D721Med (cell line): Measurements from ENCODE around the gene CCN6.
"Not testable (repeated sequence)": the region's sequence is repeated elsewhere in the genome, so short reads cannot be mapped to it uniquely, and the experiment has no call there.

Experiments
- DNase-seq: peaks from one replicate; pipeline ENCODE4 v3.0.0; 2011; ENCODE audit warnings: low spot score; ENCODE audit not compliant: insufficient read length
- FAIRE-seq: peaks from 2 replicates; lab custom pipeline; 2011; peaks lifted over from hg19 to GRCh38; lab: Jason Lieb, UNC
- TF ChIP-seq, protein P1 (sequence below): IDR thresholded peaks from 2 replicates; pipeline ENCODE4 v1.5.1; 2012; ENCODE audit warnings: mild to moderate bottlenecking, control low read depth; ENCODE audit not compliant: insufficient read depth; ENCODE audit errors: missing control alignments

CCN6 gene

DNA sequence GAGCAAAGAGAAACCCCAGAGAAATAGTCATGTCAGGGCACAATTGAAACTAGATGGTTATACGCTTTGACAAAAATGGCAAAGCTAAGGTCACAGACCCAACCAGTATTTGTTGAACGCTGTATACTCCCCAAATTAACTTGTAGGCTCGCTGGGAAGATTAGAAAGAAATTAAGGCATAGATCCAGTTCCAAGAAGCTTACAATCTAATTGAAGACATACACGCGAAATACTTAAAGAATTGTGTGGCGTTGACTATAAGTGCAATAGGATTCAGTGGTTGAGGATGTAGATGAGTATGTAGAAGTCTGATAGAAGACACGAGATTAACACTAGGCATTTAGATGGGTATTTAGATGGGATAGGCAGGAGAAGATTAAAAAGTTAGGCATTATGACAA is 34.0 kb downstream of the CCN6 start:
- FAIRE-seq = no peak
- TF ChIP-seq, protein P1, sequence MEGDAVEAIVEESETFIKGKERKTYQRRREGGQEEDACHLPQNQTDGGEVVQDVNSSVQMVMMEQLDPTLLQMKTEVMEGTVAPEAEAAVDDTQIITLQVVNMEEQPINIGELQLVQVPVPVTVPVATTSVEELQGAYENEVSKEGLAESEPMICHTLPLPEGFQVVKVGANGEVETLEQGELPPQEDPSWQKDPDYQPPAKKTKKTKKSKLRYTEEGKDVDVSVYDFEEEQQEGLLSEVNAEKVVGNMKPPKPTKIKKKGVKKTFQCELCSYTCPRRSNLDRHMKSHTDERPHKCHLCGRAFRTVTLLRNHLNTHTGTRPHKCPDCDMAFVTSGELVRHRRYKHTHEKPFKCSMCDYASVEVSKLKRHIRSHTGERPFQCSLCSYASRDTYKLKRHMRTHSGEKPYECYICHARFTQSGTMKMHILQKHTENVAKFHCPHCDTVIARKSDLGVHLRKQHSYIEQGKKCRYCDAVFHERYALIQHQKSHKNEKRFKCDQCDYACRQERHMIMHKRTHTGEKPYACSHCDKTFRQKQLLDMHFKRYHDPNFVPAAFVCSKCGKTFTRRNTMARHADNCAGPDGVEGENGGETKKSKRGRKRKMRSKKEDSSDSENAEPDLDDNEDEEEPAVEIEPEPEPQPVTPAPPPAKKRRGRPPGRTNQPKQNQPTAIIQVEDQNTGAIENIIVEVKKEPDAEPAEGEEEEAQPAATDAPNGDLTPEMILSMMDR = no peak
- DNase-seq = no peak

DNA sequence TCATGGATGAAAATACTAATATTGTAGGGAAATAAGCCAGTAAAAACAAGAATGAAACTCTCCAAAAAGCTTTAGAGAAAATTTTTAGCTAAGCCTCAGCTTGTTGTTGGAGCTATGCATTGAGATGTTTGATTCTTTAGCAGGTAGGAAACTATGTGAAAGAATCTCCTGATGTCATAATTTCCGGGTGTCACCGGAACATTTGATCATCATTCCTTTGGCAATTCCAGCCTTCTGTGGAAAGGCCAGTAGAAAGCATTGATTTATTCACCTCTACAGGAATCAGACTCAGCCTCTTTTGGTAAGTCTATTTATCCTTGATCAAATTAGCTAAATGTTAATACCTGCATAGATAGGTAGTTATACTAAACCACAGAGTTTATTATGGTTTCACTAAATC is 43.0 kb downstream of the CCN6 start:
- TF ChIP-seq, protein P1 = no peak
- DNase-seq = no peak
- no peak for FAIRE-seq

DNA sequence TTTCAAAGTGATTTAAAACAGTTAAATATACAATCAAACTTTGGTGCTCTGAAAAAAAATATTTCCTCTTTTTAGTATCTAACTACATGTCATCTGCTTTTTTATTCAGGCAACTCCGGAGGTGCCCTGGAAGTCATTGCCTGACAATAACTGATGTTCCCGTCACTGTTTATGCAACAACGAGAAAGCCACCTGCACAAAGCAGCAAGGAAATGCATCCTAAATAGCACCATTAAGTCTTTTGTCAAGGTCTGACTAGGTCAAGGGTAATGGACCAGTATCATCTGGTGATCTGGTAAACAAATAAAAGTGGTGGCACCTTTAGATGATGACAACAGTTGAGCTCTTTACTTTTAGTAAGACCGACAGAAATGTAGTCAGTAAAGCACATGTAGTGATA is 46.7 kb downstream of the CCN6 start:
- TF ChIP-seq, protein P1 = no peak
- DNase-seq (no peak), FAIRE-seq (no peak)

DNA sequence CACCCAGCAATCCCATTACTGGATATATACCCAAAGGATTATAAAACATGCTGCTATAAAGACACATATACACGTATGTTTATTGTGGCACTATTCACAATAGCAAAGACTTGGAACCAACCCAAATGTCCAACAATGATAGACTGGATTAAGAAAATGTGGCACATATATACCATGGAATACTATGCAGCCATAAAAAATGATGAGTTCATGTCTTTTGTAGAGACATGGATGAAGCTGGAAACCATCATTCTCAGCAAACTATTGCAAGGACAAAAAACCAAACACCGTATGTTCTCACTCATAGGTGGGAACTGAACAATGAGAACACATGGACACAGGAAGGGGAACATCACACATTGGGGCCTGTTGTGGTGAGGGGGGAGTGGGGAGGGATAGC is 52.1 kb downstream of the CCN6 start:
- FAIRE-seq, DNase-seq: not testable (repeated sequence)

DNA sequence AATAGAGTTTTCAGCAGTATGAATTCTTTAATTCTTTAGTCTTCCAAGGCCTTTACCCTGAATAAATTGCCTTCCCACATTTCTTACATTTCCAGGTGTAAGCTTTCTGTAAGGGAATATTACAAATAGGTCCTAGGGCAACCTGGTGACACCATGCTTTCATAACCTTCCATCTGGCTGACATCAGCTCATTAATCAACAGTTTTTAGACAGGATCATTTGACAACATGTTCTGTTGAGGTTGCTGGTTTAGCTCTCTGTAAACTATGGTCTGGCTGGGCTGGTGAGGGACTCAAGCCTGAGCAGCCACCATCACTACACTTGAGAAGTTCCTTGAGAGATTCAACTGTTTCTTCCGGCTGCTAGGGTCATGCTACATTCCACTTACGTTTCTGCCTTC is 52.7 kb downstream of the CCN6 start:
- TF ChIP-seq, protein P1 = no peak
- DNase-seq = no peak
- no peak for FAIRE-seq

DNA sequence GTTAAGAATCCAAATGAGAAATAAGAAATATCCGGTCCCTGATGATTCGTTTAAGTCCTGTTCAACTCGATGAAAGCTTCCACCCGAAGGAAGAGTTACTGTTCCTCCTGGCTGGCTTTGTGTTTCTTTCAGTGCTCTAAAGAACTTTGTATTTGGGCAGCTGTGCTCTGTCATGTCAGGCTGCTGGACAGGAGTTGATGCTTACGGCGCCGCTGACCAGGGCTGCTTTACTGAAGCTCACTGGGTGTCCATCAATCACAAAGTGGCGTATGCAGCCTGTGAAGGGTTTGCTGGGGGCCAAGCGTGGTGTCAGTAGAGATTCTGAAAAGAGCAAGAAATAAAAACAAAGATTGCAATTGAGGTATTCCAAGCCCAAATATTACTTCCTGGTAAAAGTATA is 55.4 kb downstream of the CCN6 start:
- DNase-seq (no peak), FAIRE-seq (no peak)
- TF ChIP-seq, protein P1 = no peak

DNA sequence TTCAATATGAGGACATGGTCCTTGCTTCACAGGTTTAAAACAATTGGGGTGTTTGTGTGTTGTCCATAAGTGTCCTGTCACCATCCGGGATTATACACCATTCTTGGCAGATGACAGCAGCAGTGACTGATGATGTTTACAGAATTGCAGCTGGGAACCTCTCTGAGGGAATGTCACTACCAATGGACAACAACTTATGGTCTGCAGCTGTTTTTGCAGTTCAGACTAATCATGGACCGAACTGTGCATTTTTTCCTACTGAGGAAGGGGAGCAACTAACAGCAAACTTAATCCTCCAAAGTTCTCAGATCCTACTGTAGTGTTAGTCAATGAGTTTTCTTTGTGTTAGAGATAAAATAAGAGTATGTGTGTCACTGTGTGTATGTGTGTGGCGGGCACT is 59.5 kb downstream of the CCN6 start:
- FAIRE-seq = no peak
- DNase-seq = no peak
- TF ChIP-seq, protein P1 = no peak

DNA sequence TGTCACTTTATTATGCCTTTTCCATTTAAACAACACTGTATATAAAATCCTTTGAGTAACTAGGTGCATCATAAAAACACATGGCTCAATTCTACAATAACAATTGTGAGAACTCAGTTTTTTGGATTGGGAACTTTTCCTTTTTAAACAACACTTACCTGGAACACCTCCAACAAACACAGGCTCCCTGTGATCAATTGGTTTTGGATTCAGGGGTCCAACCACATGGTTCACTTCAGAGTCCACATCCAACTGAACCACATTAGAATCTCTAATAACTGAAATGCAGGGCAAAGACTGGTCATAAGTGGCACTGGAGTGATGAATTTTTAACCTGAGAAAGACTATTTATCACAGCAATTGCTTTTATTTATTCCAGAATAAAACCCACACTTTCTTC is 60.0 kb downstream of the CCN6 start:
- TF ChIP-seq, protein P1 = no peak
- no peak for DNase-seq
- FAIRE-seq = no peak
